Natural killer cell (primary cell): Measurements from ENCODE around the gene KLRD1. TPM values are rescaled to one million over a fixed set of nuclear protein-coding genes. Genes with fewer than 3 reads are reported as not detected.
"Not testable (repeated sequence)": the region's sequence is repeated elsewhere in the genome, so short reads cannot be mapped to it uniquely, and the experiment has no call there.

Source experiments
- ATAC-seq, 3 donors: fragments of 150-1000 bp in 2 of 3; fragments of 200-7000 bp in 1 of 3; cut with Tn5 transposase; 1 replicate in 1 of 3; 2 replicates in 2 of 3; pipeline ENCODE4 v1.10.0; 2021; ENCODE audit warnings: mild to moderate bottlenecking in 2 of 3, moderate library complexity in 2 of 3
- DNase-seq, 2 donors: peaks; one replicate each; pipeline versions ENCODE4 v3.0.0 to v3.0.0-alpha.2; 2013 to 2021; ENCODE audit warnings: mixed read lengths in 1 of 2
- H3K27ac ChIP-seq: one replicate; pipeline ENCODE4 v1.5.1; 2013; ENCODE audit warnings: mild to moderate bottlenecking, low read length
- H3K27me3 ChIP-seq: one replicate; pipeline ENCODE4 v1.6.1; 2013; ENCODE audit warnings: low read length; ENCODE audit not compliant: control insufficient read depth, insufficient read depth
- H3K36me3 ChIP-seq: one replicate; pipeline ENCODE4 v1.6.1; 2013; ENCODE audit warnings: low read length; ENCODE audit not compliant: control insufficient read depth, insufficient read depth
- H3K4me1 ChIP-seq: one replicate; pipeline ENCODE4 v1.6.1; 2013; ENCODE audit warnings: low read length; ENCODE audit not compliant: control insufficient read depth, insufficient read depth
- H3K4me3 ChIP-seq: one replicate; pipeline ENCODE4 v1.5.1; 2013; ENCODE audit warnings: low read length
- H3K9me3 ChIP-seq: one replicate; pipeline ENCODE4 v1.6.1; 2013; ENCODE audit warnings: low read length; ENCODE audit not compliant: control insufficient read depth, insufficient read depth
- H3K27ac Mint-ChIP-seq, 2 donors: one replicate each; pipeline ENCODE4 v1.8.0; 2022; ENCODE audit warnings: mild to moderate bottlenecking in 2 of 2, mixed read lengths in 2 of 2, moderate library complexity in 1 of 2
- H3K27me3 Mint-ChIP-seq, 2 donors: one replicate each; pipeline ENCODE4 v1.8.0; 2022; ENCODE audit warnings: low read depth in 2 of 2, mixed read lengths in 2 of 2
- H3K36me3 Mint-ChIP-seq: one replicate; pipeline ENCODE4 v1.8.0; 2022; ENCODE audit warnings: mixed read lengths
- H3K4me1 Mint-ChIP-seq, 2 donors: one replicate each; pipeline ENCODE4 v1.8.0; 2022; ENCODE audit warnings: mixed read lengths in 2 of 2
- H3K4me3 Mint-ChIP-seq: one replicate; pipeline ENCODE4 v1.8.0; 2022; ENCODE audit warnings: mild to moderate bottlenecking, moderate library complexity, mixed read lengths
- H3K9me3 Mint-ChIP-seq, 2 donors: one replicate each; pipeline ENCODE4 v1.8.0; 2022; ENCODE audit warnings: mixed read lengths in 2 of 2
- CTCF ChIP-seq: fragments of 200-600 bp; IDR thresholded peaks from one replicate; pipeline ENCODE4 v1.8.0; 2022; ENCODE audit warnings: antibody characterized with exemption
- WGBS: methylation state at CpG from one replicate; pipeline ENCODE4 v1.1.7; 2013; ENCODE audit warnings: missing lambda C conversion rate; ENCODE audit not compliant: insufficient coverage; 5-methylcytosine and 5-hydroxymethylcytosine counted together
- intact Hi-C: fragments of 100-400 bp; cut with micrococcal nuclease; formaldehyde crosslinking; loops from one replicate; pipeline ENCODE4 v1.14.2; 2022
- total RNA-seq, 4 donors: library from RNA; stranded (reverse); fragments of 120-200 nt in 1 of 4; gene quantifications; one replicate each; pipeline versions ENCODE4 v1.2.3 to v1.2.4, GENCODE V29; 2013 to 2022

The KLRD1 gene
- total RNA-seq, 3 donors from 2014 or later (not counting 1 experiment from before 2014, with no cell fraction given) = 568 to 782 (median 688) TPM

- Mint-ChIP-seq H3K4me1 (peaks cover 21 to 33% of the 10 kb centered on the region in 2 donors), H3K36me3 (no peaks in the 10 kb centered on the region), H3K27me3 (no peaks in the 10 kb centered on the region), H3K4me3 (no peak overlapping the region), H3K9me3 (no peaks in the 10 kb centered on the region), H3K27ac (no peak overlapping the region)
- ATAC-seq (no peak), DNase-seq (no peak)
- Histone ChIP-seq H3K27ac (no peak overlapping the region), H3K27me3 (no peaks in the 10 kb centered on the region), H3K4me3 (no peak overlapping the region), H3K4me1 (no peaks in the 10 kb centered on the region), H3K36me3 (no peaks in the 10 kb centered on the region), H3K9me3 (no peaks in the 10 kb centered on the region)
- 85% methylated on average over 8 of the region's 9 CpGs for WGBS
- intact Hi-C loops = no loop called here
- TF ChIP-seq CTCF = no peak
These were observed 31.6 kb downstream of the KLRD1 start for GRCh38 chr12:10339053-10339840.

- 83% methylated on average over 1 of the region's 2 CpGs for WGBS
- H3K27me3 ChIP-seq, H3K9me3 ChIP-seq, H3K4me1 ChIP-seq, H3K36me3 ChIP-seq, H3K9me3 Mint-ChIP-seq, DNase-seq, H3K27me3 Mint-ChIP-seq, H3K4me3 ChIP-seq, H3K4me3 Mint-ChIP-seq, ATAC-seq, H3K27ac ChIP-seq, H3K27ac Mint-ChIP-seq, intact Hi-C loops, H3K36me3 Mint-ChIP-seq: not testable (repeated sequence)
- H3K4me1 Mint-ChIP-seq = peaks cover 21 to 22% of the 10 kb centered on the region in 2 donors
These were observed 33.3 kb downstream of the KLRD1 start for GRCh38 chr12:10340946-10341345.

GRCh38 chr12:10341892-10342509 is 34.3 kb downstream of the KLRD1 start:
- Mint-ChIP-seq H3K27ac (no peak overlapping the region), H3K4me1 (peaks cover 20 to 21% of the 10 kb centered on the region in 2 donors), H3K9me3 (no peaks in the 10 kb centered on the region), H3K36me3 (peaks cover 1% of the 10 kb centered on the region), H3K27me3 (no peaks in the 10 kb centered on the region), H3K4me3 (no peak overlapping the region)
- H3K9me3 ChIP-seq = no peaks in the 10 kb centered on the region
- no peaks in the 10 kb centered on the region for H3K4me1 ChIP-seq
- H3K4me3 ChIP-seq = no peak overlapping the region
- no peak for ATAC-seq
- no peaks in the 10 kb centered on the region for H3K36me3 ChIP-seq
- 90% methylated on average over 1 of the region's 1 CpG for WGBS
- TF ChIP-seq CTCF = no peak
- H3K27ac ChIP-seq = no peak overlapping the region
- H3K27me3 ChIP-seq = no peaks in the 10 kb centered on the region
- no peak for DNase-seq
- intact Hi-C loops = no loop called here

- ATAC-seq, H3K4me3 Mint-ChIP-seq, H3K27ac Mint-ChIP-seq: not testable (repeated sequence)
These were observed 43.8 kb downstream of the KLRD1 start for GRCh38 chr12:10351457-10351856.

More at GRCh38 chr12:10351457-10351856, 43.8 kb downstream of the KLRD1 start:
- H3K9me3 ChIP-seq, intact Hi-C loops, H3K9me3 Mint-ChIP-seq, H3K36me3 ChIP-seq, H3K27me3 ChIP-seq, H3K4me3 ChIP-seq, H3K4me1 ChIP-seq, DNase-seq, H3K27ac ChIP-seq, H3K27me3 Mint-ChIP-seq: not testable (repeated sequence)
- H3K4me1 Mint-ChIP-seq = peaks cover 6 to 12% of the 10 kb centered on the region in 2 donors
- H3K36me3 Mint-ChIP-seq = peaks cover 40% of the 10 kb centered on the region
- WGBS = 60% methylated on average over 3 of the region's 3 CpGs
